T-helper 9 cell (primary cell): ENCODE data around the gene HS3ST3B1.
A peak's percentile ranks its signal among the peaks of the same experiment; 100 is the strongest.

Source experiments
- DNase-seq: peaks from one replicate; pipeline ENCODE4 v3.0.0-alpha.2; 2020

Gene HS3ST3B1

GRCh38 chr17:14359163-14360020, 58.5 kb downstream of the HS3ST3B1 start:
- peak; percentile 3 for DNase-seq

GRCh38 chr17:14360856-14361255, 60.0 kb downstream of the HS3ST3B1 start:
- no peak for DNase-seq

DNA sequence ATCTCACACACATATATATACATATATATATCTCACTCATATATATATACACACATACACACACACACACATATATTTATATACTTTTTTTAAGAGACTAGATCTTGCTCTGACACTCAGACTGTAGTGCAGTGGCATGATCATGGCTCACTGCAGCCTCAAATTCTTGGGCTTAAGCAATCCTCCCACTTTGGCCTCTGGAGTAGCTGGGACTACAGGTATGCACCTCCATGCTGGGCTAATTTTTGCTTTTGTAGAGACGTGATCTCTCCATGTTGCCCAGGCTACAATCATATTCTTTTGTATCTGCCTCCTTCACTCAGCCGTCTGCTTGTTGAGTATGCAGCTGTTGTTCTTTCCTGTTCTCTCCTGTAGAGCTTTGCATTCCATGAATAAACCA, 60.6 kb downstream of the HS3ST3B1 start:
- no peak for DNase-seq

GRCh38 chr17:14361945-14362508, 61.1 kb downstream of the HS3ST3B1 start:
- DNase-seq, result no peak

- no peak for DNase-seq
Observed at GRCh38 chr17:14366199-14366598, 65.3 kb downstream of the HS3ST3B1 start.

DNA sequence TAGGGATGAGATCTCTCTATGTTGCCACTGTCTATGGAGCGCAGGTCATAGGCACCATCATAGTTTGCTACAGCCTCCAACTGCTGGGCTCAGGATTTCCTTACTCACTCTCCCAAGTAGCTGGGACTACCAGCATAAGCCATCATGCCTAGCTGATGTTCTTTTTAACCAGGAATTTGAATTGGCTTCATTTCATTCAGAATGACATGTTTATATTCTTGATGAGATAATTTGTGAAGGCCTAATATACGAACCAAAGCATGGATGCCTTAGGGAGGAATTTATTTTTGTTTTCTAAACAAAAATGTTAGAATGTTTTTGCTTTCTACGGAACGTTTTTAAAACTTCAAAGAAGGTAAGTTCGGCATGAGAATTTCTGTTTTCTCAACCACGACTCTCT, 71.6 kb downstream of the HS3ST3B1 start:
- no peak for DNase-seq

GRCh38 chr17:14372905-14373613, 72.2 kb downstream of the HS3ST3B1 start:
- DNase-seq, result no peak

GRCh38 chr17:14373614-14374259, 72.9 kb downstream of the HS3ST3B1 start:
- DNase-seq, result no peak

DNA sequence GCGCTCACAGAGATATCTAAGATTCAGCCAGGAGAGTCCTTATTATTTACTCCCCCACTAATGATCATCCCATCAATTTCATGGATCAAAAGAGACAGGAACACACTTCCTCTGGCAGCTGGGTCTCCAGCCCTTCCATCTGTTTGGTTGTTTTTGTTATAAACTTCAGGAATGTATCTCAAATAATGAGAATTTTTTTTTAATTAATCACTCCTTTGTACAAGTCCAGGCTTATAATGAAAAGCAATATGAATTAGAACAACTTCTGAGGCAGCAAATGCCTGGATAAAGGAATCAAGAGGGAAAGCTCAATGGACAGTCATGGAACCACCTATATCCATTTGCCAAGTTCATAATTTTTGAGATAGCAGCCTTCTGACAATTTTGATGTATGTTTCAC, 73.4 kb downstream of the HS3ST3B1 start:
- no peak for DNase-seq

- no peak for DNase-seq
Observed at GRCh38 chr17:14376666-14377065, 75.8 kb downstream of the HS3ST3B1 start.

DNA sequence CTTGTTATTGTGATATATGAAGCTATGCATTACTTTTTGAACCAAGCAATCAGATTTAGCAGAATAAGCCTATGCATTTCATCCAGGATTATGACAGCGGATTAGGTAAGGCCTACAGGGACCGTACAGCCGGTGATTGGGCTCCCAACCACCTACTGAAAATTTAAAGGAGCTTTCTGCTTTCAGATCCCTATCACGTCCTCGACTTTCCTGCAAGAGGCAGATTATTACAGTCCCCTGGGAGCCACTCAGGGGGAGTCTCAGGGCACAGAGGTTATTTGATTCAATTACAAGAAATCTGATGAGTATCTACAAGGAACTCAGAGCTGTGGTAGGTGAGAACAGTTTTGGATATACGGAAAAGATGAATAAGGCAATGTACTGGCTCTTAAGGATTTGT, 80.7 kb downstream of the HS3ST3B1 start:
- no peak for DNase-seq

DNA sequence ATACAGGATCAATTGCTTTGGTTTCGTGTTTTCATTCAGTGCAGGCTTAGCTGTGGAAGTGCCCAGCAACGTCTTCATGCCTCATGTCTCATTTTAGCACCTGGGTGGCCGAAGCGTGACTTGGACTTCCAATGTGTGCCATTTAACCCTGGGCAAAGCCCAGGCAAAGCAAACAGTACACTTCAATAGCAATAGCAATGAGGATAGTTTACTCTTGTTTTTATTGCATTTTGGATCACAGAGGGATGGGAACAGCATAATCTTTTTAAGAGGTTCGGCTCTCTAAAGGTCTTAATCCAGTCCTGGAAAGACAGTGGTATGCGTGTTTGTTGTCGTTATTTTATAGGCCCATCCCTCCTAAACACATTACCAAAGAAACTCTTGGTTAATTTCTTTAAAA, 86.2 kb downstream of the HS3ST3B1 start:
- DNase-seq, result no peak

GRCh38 chr17:14389681-14390080, 88.8 kb downstream of the HS3ST3B1 start:
- DNase-seq, result no peak

DNA sequence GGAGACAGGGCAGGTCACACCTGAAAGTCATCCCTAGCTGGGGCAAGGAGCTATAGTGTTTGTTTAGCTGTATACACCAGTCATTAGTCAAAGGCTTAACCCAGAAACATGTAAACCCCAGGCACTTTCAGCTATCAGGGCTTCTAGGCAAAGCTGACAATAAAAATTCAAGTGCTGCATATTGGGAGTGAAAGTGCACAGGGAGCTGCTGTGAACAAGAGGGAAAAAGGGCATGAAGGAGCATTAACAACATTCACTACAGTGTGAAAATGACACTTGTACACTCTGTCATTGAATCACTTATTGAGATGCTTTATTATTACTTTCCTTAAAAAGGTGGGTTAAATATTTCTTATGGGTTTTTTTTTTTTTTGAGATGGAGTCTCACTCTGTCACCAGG, 92.8 kb downstream of the HS3ST3B1 start:
- no peak for DNase-seq

DNA sequence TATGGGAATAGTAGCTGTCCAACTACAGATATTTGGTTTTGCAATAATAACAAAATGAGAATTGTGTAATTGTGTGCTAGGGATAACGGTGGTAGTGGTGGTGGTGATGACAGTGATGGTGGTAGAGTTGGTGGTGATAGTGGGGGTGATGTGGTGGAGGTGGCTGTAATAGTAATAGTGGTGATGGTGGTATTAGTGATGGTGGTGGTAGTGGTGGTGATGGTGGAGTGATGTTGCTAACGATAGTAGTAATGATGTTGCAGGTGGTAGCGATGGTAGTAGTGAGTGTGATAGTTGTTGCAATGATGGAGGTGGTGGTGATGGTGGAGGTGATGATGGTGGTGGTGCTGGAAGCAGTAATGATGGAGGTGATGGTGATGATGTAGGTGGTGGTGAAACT, 94.4 kb downstream of the HS3ST3B1 start:
- no peak for DNase-seq

GRCh38 chr17:14396547-14396946, 95.7 kb downstream of the HS3ST3B1 start:
- DNase-seq, result no peak

- DNase-seq, result no peak
Observed at GRCh38 chr17:14398766-14399165, 97.9 kb downstream of the HS3ST3B1 start.
